HG03342 (cell line): ENCODE measurements around the gene AIP.
"Not testable (repeated sequence)": the region's sequence is repeated elsewhere in the genome, so short reads cannot be mapped to it uniquely, and the experiment has no call there.

Experiments
- ATAC-seq: cut with Tn5 transposase; IDR thresholded peaks from one replicate; pipeline ENCODE4 v1.9.1; 2021; ENCODE audit warnings: mild to moderate bottlenecking, moderate library complexity; ENCODE audit not compliant: unreplicated experiment

The AIP gene

DNA sequence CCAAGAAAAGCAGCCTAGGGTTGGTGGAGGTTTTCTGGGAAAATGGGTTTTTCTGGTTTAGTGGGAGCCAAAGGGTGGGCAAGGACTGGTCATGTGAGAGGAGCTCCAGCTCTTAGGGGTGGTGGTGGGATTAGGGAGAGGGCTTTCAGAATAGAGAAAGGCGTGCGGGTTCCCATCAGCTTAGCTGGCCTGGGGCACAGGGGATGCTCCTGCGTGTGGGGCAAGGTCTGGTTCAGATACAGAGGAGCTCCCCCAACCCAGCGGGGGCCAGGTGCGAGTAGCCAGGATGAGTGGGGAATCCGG lies 14.4 kb upstream of the AIP start:
- ATAC-seq = no peak

DNA sequence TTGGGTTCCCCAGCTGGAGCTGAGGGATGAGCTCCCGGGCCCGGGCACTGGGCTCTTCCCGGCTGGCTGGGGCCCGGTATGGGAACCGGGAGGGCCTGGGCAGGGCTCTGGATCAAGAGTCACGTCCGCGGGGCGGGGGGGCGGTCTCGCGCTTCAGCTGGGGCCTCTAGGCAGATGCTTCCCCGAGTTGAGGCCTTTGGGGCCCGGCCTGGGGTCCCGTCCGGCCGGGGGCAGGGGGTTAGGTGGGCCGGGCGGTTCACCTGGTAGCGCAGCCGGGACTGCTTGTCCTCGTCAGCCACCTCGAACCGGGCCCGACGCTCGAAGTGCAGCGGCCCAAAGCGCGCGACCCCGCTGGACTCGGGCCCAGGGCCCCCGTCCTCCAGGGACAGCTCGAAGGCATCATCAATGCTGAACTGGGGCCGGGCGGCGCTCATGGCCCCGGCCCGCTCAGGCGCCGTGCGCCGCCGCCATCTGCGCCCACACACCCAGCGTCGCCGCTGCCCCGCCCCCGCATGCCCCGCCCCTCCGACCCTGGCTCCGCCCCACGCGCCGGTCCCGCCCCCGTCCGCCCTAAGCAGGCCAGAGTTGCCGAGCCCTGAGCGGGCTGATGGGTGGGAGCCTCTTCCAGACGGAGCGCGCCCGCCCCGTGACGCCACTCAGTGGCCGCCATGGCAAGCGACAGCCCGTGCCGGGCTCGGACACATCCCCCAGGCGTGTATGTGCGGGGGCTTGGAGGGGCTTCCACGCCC lies 13.9 kb upstream of the AIP start, which contains the start of gene TMEM134:
Gene TMEM134 (minus strand): TSS at position 493 of the 749 bp plus-strand sequence. CDS start 59 bp downstream, at position 434.
- peak; percentile 54 for ATAC-seq

- ATAC-seq = no peak
These were observed 13.4 kb upstream of the AIP start for GRCh38 chr11:67469508-67469811.

DNA sequence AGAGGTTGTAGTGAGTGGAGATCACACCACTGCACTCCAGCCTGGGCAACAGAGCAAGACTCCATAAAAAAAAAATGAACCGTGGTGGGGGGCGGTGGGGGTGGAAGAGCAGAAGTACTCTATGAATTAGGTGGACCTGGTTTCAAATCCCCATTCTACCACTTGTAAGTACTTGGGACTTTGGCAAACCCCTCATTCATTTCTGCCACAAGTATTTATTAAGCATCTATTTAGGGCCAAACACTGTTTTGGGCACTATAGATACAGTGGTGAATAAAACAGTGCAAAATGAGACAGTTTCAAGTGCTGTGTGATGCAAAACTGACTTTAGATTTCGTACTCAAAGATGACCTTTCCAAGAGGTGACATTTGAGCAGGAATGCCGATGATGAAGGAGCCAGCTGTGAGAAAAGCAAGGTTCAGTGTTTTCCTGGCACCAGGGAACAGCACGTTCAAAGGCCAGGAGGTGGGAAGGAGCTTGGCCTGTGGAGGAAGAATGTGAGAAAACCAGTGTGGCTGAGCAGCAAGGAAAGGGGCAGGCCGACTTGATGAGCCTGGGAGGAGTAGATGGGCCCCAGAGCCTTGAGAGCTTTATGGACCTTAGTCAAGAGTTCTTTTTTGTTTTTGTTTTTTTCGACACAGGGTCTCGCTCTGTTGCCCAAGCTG lies 12.4 kb upstream of the AIP start:
- no peak for ATAC-seq

DNA sequence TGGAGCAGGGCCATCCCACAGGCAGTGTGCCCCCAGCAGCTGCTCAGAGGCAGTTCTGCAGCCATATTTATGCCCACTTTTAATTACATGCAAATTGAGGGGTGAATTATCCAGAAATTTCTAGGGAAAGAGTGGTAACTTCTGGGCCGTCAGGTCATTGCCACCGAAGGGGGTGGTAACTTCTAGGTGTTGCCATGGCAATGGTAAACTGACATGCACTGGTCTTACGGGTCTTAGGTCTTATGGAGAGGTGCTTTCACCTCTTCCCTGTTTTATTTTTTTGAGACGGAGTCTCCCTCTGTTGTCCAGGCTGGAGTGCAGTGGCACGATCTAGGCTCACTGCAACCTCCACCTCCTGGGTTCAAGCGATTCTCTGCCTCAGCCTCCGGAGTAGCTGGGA lies 9.9 kb upstream of the AIP start:
- no peak for ATAC-seq

DNA sequence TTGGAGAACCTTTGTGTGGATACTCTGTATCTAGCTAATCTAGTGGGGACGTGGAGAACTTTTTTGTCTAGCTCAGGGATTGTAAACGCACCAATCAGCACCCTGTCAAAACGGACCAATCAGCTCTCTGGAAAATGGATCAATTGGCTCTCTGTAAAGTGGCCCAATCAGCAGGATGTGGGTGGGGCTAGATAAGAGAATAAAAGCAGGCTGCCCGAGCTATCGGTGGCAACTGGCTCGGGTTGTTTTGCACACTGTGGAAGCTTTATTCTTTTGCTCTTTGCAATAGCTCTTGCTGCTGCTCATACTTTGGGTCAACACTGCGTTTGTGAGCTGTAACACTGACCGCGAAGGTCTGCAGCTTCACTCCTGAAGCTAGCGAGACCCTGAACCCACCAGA lies 6.1 kb upstream of the AIP start:
- ATAC-seq = not testable (repeated sequence)

DNA sequence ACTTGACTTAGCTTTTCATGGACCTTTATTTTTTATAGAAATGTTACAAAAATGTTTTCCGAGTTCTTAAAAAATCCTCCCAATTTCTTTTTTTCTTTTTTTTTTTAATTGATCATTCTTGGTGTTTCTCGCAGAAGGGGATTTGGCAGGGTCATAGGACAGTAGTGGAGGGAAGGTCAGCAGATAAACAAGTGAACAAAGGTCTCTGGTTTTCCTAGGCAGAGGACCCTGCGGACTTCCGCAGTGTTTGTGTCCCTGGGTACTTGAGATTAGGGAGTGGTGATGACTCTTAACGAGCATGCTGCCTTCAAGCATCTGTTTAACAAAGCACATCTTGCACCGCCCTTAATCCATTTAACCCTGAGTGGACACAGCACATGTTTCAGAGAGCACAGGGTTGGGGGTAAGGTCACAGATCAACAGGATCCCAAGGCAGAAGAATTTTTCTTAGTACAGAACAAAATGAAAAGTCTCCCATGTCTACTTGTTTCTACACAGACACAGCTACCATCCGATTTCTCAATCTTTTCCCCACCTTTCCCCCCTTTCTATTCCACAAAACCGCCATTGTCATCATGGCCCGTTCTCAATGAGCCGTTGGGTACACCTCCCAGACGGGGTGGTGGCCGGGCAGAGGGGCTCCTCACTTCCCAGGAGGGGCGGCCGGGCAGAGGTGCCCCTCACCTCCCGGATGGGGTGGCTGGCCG lies 5.3 kb upstream of the AIP start:
- ATAC-seq = not testable (repeated sequence)

- ATAC-seq = peak; percentile 1
These were observed 475 bp upstream of the AIP start for GRCh38 chr11:67482275-67482826.

DNA sequence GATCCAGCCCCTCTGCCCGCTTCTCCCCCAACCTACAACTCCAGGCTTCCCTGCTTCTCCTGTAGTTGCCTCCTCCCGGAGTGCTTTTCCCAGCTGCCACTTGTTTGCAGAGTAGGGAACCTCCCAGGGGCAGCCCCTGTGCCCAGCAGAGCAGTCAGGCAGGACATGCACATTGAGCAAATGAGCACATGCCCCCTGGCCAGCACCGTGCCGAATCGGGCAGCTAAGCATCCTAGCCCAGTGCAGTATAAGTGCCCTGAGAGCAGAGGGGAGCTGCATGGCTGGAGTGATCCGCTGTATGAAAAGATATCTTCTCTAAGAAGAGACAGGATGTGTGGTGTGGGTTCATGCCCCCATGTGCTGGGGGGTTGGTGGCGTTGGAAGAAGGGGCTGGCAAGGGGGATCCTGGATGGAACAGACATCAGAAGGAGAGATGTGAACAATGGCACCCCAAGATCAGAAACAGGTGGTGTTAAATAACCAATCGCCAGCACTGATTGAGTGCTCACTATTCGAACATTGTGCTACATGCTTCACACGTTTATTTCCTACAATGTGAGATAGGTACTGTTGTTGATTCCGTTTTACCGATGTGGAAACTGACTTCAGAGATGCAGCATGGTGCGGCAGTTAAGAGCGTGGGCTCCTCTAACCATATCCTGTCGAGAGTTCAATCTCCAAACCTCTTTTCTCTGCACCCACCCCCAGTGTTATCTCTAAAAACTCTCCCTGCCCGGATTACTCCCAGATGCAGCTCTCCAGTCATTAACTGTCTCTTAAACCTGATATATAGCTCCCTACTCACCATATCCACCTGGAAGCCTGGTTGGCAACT lies 1.2 kb downstream of the AIP start:
- no peak for ATAC-seq

- no peak for ATAC-seq
These were observed 2.1 kb downstream of the AIP start for GRCh38 chr11:67484847-67485311.

DNA sequence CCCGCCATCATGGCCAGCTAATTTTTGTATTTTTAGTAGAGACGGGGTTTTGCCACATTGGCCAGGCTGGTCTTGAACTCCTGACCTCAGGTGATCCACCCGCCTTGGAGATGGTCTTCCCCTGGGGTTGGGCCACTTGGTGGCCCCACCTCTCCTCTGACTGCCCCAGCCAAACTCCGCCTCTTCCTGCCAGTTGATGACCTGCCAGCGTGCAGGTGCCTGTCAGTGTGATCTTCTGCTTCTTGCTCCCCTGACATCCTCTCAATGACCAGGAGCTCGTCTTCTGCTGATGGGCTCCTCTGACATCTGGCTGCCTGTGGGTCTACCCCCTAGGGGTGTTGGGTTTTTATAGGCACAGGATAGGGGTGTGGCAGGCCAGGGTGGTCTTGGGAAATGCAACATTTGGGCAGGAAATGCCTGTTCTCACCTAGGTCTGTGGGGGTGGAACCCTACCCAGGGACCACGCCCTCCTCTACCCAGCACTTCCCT lies 3.1 kb downstream of the AIP start:
- ATAC-seq = not testable (repeated sequence)

GRCh38 chr11:67486481-67487195 lies 3.8 kb downstream of the AIP start:
- peak; percentile 32 for ATAC-seq

- no peak for ATAC-seq
These were observed 6.5 kb downstream of the AIP start for GRCh38 chr11:67489203-67489884.

DNA sequence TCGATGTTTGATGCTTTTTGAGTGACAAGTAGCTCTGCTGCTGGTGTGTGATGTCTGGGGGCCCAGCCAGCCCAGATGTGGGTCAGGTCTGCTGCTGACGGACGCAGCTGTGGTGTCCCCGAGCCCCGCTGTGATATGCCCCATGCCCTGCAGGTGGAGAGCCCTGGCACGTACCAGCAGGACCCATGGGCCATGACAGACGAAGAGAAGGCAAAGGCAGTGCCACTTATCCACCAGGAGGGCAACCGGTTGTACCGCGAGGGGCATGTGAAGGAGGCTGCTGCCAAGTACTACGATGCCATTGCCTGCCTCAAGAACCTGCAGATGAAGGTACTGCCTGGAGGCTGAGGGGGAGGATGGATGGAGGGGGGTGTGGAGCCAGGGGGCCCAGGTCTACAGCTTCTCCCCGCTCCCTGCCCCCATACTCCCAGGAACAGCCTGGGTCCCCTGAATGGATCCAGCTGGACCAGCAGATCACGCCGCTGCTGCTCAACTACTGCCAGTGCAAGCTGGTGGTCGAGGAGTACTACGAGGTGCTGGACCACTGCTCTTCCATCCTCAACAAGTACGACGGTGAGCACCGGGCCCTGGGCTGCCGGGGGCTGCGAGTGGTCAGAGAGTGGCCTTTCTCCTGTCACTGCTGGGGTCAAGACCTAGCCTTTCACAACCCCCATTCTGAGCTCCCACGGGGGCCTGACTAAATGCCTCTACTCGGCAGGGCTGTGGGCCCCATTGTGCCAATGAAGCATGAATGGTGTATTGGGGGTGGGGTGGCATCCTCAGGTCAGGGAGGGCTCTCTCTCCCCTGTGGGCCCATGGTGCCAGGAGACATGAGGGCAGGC lies 7.3 kb downstream of the AIP start:
- ATAC-seq = no peak

GRCh38 chr11:67490727-67491065 lies 7.9 kb downstream of the AIP start:
- no peak for ATAC-seq

GRCh38 chr11:67491276-67492068 lies 8.6 kb downstream of the AIP start:
- no peak for ATAC-seq

DNA sequence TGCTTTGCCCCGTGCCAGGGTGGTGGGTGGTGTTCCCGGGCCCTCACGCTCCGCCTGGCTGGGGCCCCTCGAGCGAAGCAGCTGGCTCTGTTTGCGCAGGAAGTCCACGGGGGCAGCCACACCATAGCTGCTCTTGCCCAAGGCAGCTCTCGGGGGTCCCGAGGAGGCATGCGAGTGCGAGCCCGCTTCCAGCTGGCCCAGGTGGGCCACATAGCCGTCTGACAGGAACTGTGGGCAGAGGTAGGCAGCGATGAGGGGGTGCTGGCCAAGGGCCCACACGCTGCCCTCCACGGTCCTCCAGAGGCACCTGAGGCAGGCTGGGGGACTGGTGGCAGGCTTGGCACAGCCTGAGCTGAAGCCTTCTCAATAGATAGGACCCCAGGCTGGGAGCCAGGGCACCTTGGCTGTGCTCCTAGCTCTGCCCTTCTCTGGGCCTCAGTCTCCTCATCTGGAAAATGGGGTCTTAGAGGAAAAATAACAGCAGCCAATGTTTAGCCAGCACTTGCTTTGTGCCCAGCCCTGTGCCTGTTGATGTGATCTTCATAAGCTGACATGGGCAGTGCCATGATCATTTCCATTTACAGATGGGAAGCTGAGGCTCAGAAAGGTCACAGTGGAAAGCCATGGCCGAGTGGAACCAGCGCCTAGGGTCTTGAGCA lies 9.4 kb downstream of the AIP start:
- no peak for ATAC-seq
